Caco-2 (cell line): Measurements from ENCODE around the gene CKLF. TPM values are rescaled to one million over a fixed set of nuclear protein-coding genes. Genes with fewer than 3 reads are reported as not detected.
A peak's percentile ranks its signal among the peaks of the same experiment; 100 is the strongest.

ENCODE experiments used
- BruUV-seq: library from RNA; stranded (reverse); fragments of 400-500 nt; replicated peaks from 2 replicates; lab custom pipeline; 2021; lab: Mats Ljungman, UMichigan
- CTCF ChIA-PET: fragments of 300-600 bp; sonication (Branson Sonifier 250); formaldehyde crosslinking; loops from one replicate; lab custom pipeline; 2022; ENCODE audit warnings: antibody characterized with exemption; lab: Charles Lee
- POLR2A ChIA-PET: fragments of 300-600 bp; sonication (Branson Sonifier 250); formaldehyde crosslinking; loops from one replicate; lab custom pipeline; 2022; ENCODE audit warnings: antibody characterized with exemption; lab: Charles Lee
- DNase-seq, 2 experiments: peaks; one replicate each; pipeline versions ENCODE4 v3.0.0 to v3.0.0-alpha.2; 2020 to 2022
- H3K27me3 ChIP-seq: replicated peaks from 2 replicates; pipeline ENCODE4 v1.6.0; 2011; ENCODE audit warnings: low read length; ENCODE audit not compliant: control insufficient read depth, insufficient read depth
- H3K36me3 ChIP-seq: 2 replicates; pipeline ENCODE4 v1.5.1; 2011; ENCODE audit warnings: low read length; ENCODE audit not compliant: control insufficient read depth, insufficient read depth
- H3K4me1 ChIP-seq: fragments of 250-450 bp; sonication (Bioruptor Pico); 2 replicates; pipeline ENCODE4 v1.5.1; 2020; ENCODE audit warnings: mild to moderate bottlenecking
- H3K4me3 ChIP-seq: 2 replicates; pipeline ENCODE4 v1.5.1; 2011; ENCODE audit warnings: low read depth, mild to moderate bottlenecking, control low read depth, low read length
- H3K9me3 ChIP-seq: fragments of 250-450 bp; sonication (Bioruptor Pico); 2 replicates; pipeline ENCODE4 v1.5.1; 2020; ENCODE audit warnings: mild to moderate bottlenecking, moderate library complexity
- H3K27ac Mint-ChIP-seq: one replicate; pipeline ENCODE4 v1.8.0; 2022; ENCODE audit warnings: mixed read lengths; ENCODE audit not compliant: unreplicated experiment
- H3K27me3 Mint-ChIP-seq: one replicate; pipeline ENCODE4 v1.8.0; 2022; ENCODE audit warnings: mixed read lengths; ENCODE audit not compliant: insufficient read depth, unreplicated experiment
- H3K36me3 Mint-ChIP-seq: one replicate; pipeline ENCODE4 v1.8.0; 2022; ENCODE audit warnings: mild to moderate bottlenecking, mixed read lengths; ENCODE audit not compliant: insufficient read depth, unreplicated experiment
- H3K4me1 Mint-ChIP-seq: one replicate; pipeline ENCODE4 v1.8.0; 2022; ENCODE audit warnings: low read depth, mixed read lengths; ENCODE audit not compliant: unreplicated experiment
- H3K4me3 Mint-ChIP-seq: one replicate; pipeline ENCODE4 v1.8.0; 2022; ENCODE audit warnings: mild to moderate bottlenecking, moderate library complexity, mixed read lengths; ENCODE audit not compliant: unreplicated experiment
- H3K9me3 Mint-ChIP-seq: one replicate; pipeline ENCODE4 v1.8.0; 2022; ENCODE audit warnings: mixed read lengths; ENCODE audit not compliant: unreplicated experiment
- CTCF ChIP-seq, 2 experiments: fragments of 200-600 bp in 1 of 2; IDR thresholded peaks; 1 replicate in 1 of 2; 2 replicates in 1 of 2; pipeline versions ENCODE4 v1.5.1 to v1.8.0; 2011 to 2022; ENCODE audit warnings: antibody characterized with exemption in 1 of 2, control low read depth in 1 of 2, inconsistent platforms in 1 of 2, low read depth in 1 of 2, low read length in 1 of 2, mild to moderate bottlenecking in 1 of 2, moderate library complexity in 1 of 2; ENCODE audit not compliant: insufficient read depth in 1 of 2, severe bottlenecking in 1 of 2, unreplicated experiment in 1 of 2
- intact Hi-C: fragments of 100-400 bp; cut with micrococcal nuclease; formaldehyde crosslinking; loops from one replicate; pipeline ENCODE4 v1.10.0; 2022; ENCODE audit not compliant: unreplicated experiment
- total RNA-seq: library from RNA; stranded (reverse); gene quantifications from 2 replicates; pipeline ENCODE4 v1.2.3, GENCODE V29; 2022

The CKLF gene
- total RNA-seq, 1 experiment from 2014 or later = 103 TPM

GRCh38 chr16:66562409-66562808 lies 10.0 kb downstream of the CKLF start:
- Mint-ChIP-seq H3K36me3 (peaks cover 47% of the 10 kb centered on the region), H3K4me1 (peaks cover 10% of the 10 kb centered on the region), H3K27me3 (no peaks in the 10 kb centered on the region), H3K4me3 (no peak overlapping the region), H3K27ac (no peak overlapping the region), H3K9me3 (no peaks in the 10 kb centered on the region)
- peaks cover 4% of the 10 kb centered on the region for H3K36me3 ChIP-seq
- CTCF ChIA-PET = interaction anchor here (0.6 kb wide), 1 partner anchor 250 kb away, joined by 3 read pairs; no protein-coding TSS in a partner anchor
- H3K9me3 ChIP-seq = no peaks in the 10 kb centered on the region
- POLR2A ChIA-PET = no interaction called here
- intact Hi-C loops = no loop called here
- no peak for DNase-seq
- H3K4me1 ChIP-seq = no peaks in the 10 kb centered on the region
- no TSS peak for BruUV-seq
- H3K27me3 ChIP-seq = no peaks in the 10 kb centered on the region
- TF ChIP-seq CTCF (IDR thresholded peaks at IDR 0.05; ENCODE audit: insufficient read depth in 1 of 2, low read depth in 1 of 2, low read length in 1 of 2, severe bottlenecking in 1 of 2, unreplicated experiment in 1 of 2) = peak in 1 of 2 experiments; percentile 22
- H3K4me3 ChIP-seq = no peak overlapping the region

DNA sequence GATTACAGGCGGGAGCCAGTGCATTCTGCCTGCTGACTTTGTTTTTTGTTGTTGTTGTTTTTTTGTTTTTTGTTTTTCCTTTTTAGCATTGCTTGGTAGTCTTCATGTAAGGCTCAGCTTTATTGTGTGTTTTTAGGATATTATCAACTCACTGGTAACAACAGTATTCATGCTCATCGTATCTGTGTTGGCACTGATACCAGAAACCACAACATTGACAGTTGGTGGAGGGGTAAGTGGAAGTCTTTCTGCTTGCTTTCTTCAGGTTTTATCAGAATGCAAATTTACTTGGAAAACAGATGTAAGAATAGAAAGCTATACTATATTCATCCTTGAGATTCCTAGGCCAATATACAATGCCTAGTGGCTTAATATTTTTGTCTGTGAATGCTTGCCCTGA lies 10.6 kb downstream of the CKLF start:
- no peak overlapping the region for H3K4me3 ChIP-seq
- H3K36me3 ChIP-seq = peaks cover 4% of the 10 kb centered on the region
- DNase-seq = no peak
- H3K9me3 ChIP-seq = no peaks in the 10 kb centered on the region
- no peak for TF ChIP-seq CTCF (IDR thresholded peaks at IDR 0.05; ENCODE audit: insufficient read depth in 1 of 2, low read depth in 1 of 2, low read length in 1 of 2, severe bottlenecking in 1 of 2, unreplicated experiment in 1 of 2)
- H3K9me3 Mint-ChIP-seq = no peaks in the 10 kb centered on the region
- peaks cover 47% of the 10 kb centered on the region for H3K36me3 Mint-ChIP-seq
- ChIA-PET CTCF (no interaction called here), POLR2A (no interaction called here)
- intact Hi-C loops = no loop called here
- H3K4me1 Mint-ChIP-seq = peaks cover 10% of the 10 kb centered on the region
- no peaks in the 10 kb centered on the region for H3K4me1 ChIP-seq
- no peak overlapping the region for H3K4me3 Mint-ChIP-seq
- H3K27me3 Mint-ChIP-seq = no peaks in the 10 kb centered on the region
- no peaks in the 10 kb centered on the region for H3K27me3 ChIP-seq
- H3K27ac Mint-ChIP-seq = no peak overlapping the region
- BruUV-seq = no TSS peak

DNA sequence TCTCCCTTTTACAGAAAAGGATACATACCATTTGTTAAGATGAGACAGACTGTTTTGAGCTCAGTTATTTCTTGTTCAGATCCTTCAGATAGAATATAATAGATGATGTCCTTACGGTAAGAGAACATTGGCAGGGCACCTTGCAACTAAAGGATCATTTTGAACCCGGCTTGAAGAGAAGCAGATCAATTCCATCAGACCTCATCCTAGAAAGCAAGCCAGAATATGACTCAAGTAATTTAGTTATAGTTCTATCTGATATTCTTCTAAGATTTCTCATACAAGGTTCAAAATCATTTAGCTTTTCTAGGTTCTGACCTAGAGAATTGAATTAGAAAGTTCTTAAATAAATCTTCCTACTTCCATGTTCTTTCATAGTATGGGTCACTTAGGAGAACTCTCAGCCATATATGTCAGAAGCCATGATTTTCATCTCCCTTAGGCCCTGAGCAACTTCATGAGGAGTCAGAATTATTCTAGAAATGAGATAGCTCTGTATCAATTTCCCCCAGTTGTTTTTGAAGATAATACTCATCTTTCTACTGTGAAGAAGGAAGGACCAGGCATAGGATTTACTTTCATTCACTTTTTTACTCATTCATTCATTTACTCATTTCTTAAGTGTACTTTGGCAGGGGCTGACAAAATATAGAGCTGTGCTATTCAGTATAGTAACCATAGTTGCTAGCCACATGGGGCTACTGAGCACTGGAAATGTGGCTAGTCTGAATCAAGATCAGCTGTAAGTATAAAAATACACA lies 11.4 kb downstream of the CKLF start:
- no peak overlapping the region for H3K4me3 Mint-ChIP-seq
- no peak for DNase-seq
- intact Hi-C loops = no loop called here
- Histone ChIP-seq H3K9me3 (no peaks in the 10 kb centered on the region), H3K4me1 (no peaks in the 10 kb centered on the region), H3K27me3 (no peaks in the 10 kb centered on the region), H3K4me3 (no peak overlapping the region), H3K36me3 (peaks cover 4% of the 10 kb centered on the region)
- POLR2A ChIA-PET = interaction anchor here (0.6 kb wide), 2 partner anchors 34 to 456 kb away, joined by 3 to 4 read pairs; no protein-coding TSS in a partner anchor
- H3K4me1 Mint-ChIP-seq = peaks cover 10% of the 10 kb centered on the region
- no peak overlapping the region for H3K27ac Mint-ChIP-seq
- H3K36me3 Mint-ChIP-seq = peaks cover 47% of the 10 kb centered on the region
- H3K9me3 Mint-ChIP-seq = no peaks in the 10 kb centered on the region
- no TSS peak for BruUV-seq
- no peaks in the 10 kb centered on the region for H3K27me3 Mint-ChIP-seq
- no peak for TF ChIP-seq CTCF (IDR thresholded peaks at IDR 0.05; ENCODE audit: insufficient read depth in 1 of 2, low read depth in 1 of 2, low read length in 1 of 2, severe bottlenecking in 1 of 2, unreplicated experiment in 1 of 2)
- CTCF ChIA-PET = interaction anchor here (1.4 kb wide), 1 partner anchor 45 kb away, joined by 4 read pairs; no protein-coding TSS in a partner anchor
